Large intestine (tissue), 3 donors: ENCODE data around the gene MRPS6. TPM values are rescaled to one million over a fixed set of nuclear protein-coding genes. Genes with fewer than 3 reads are reported as not detected.
A peak's percentile ranks its signal among the peaks of the same experiment; 100 is the strongest.

Experiments used
- DNase-seq, 2 donors: peaks; one replicate each; pipeline versions ENCODE4 v3.0.0 to v3.0.0-alpha.2; 2013
- H3K27ac ChIP-seq: one replicate; pipeline ENCODE4 v1.5.1; 2013; ENCODE audit warnings: low read length
- H3K27me3 ChIP-seq: 2 replicates; pipeline ENCODE4 v1.6.1; 2013; ENCODE audit warnings: low read length; ENCODE audit not compliant: control insufficient read depth, insufficient read depth
- H3K36me3 ChIP-seq: 2 replicates; pipeline ENCODE4 v1.6.1; 2013; ENCODE audit warnings: low read length; ENCODE audit not compliant: control insufficient read depth, insufficient read depth
- H3K4me1 ChIP-seq: one replicate; pipeline ENCODE4 v1.6.1; 2013; ENCODE audit warnings: low read length; ENCODE audit not compliant: control insufficient read depth, insufficient read depth
- H3K4me3 ChIP-seq: one replicate; pipeline ENCODE4 v1.5.1; 2013; ENCODE audit warnings: low read length
- H3K9me3 ChIP-seq: one replicate; pipeline ENCODE4 v1.6.1; 2013; ENCODE audit warnings: mild to moderate bottlenecking, low read depth, low read length, moderate library complexity; ENCODE audit not compliant: control insufficient read depth
- WGBS: methylation state at CpG from one replicate; pipeline ENCODE4 v1.1.5; 2013; ENCODE audit warnings: low lambda C conversion rate; ENCODE audit not compliant: insufficient coverage; 5-methylcytosine and 5-hydroxymethylcytosine counted together
- polyA plus RNA-seq: library from polyadenylated mRNA; unstranded; fragments of 120-200 nt; gene quantifications from one replicate; pipeline ENCODE4 v1.2.1, GENCODE V29; 2013

Gene MRPS6
- polyA plus RNA-seq, 1 donor: 111 TPM

- Histone ChIP-seq H3K27ac (no peak overlapping the region), H3K9me3 (no peaks in the 10 kb centered on the region), H3K4me3 (no peak overlapping the region), H3K27me3 (no peaks in the 10 kb centered on the region), H3K36me3 (no peaks in the 10 kb centered on the region), H3K4me1 (no peaks in the 10 kb centered on the region)
- DNase-seq: no peak
- no CpG with 5 or more reads among the region's 3 CpGs for WGBS
Observed at GRCh38 chr21:34061983-34062382, 11.4 kb upstream of the MRPS6 start.

- Histone ChIP-seq H3K4me3 (no peak overlapping the region), H3K36me3 (no peaks in the 10 kb centered on the region), H3K27ac (no peak overlapping the region), H3K9me3 (no peaks in the 10 kb centered on the region), H3K27me3 (no peaks in the 10 kb centered on the region), H3K4me1 (no peaks in the 10 kb centered on the region)
- 58% methylated on average over 2 of the region's 3 CpGs for WGBS
- DNase-seq: no peak
Observed at GRCh38 chr21:34065027-34065426, 8.4 kb upstream of the MRPS6 start.

GRCh38 chr21:34071683-34072082 lies 1.7 kb upstream of the MRPS6 start:
- no peak for DNase-seq
- Histone ChIP-seq H3K36me3 (no peaks in the 10 kb centered on the region), H3K4me3 (no peak overlapping the region), H3K27me3 (no peaks in the 10 kb centered on the region), H3K4me1 (peaks cover 6% of the 10 kb centered on the region), H3K9me3 (no peaks in the 10 kb centered on the region), H3K27ac (no peak overlapping the region)
- 94% methylated on average over 5 of the region's 9 CpGs for WGBS

GRCh38 chr21:34072145-34073031 lies 990 bp upstream of the MRPS6 start:
- no peak for DNase-seq

GRCh38 chr21:34073749-34074282 lies 438 bp downstream of the MRPS6 start:
- WGBS: no CpG with 5 or more reads among the region's 95 CpGs
- H3K4me1 ChIP-seq: peaks cover 6% of the 10 kb centered on the region
- H3K9me3 ChIP-seq: no peaks in the 10 kb centered on the region
- DNase-seq: peak in 1 of 2 donors; percentile 44
- H3K36me3 ChIP-seq: no peaks in the 10 kb centered on the region
- H3K27me3 ChIP-seq: no peaks in the 10 kb centered on the region
- peak overlapping the region; percentile 87 for H3K27ac ChIP-seq
- H3K4me3 ChIP-seq: peak overlapping the region; percentile 79

More at GRCh38 chr21:34072145-34073031, 990 bp upstream of the MRPS6 start:
- H3K9me3 ChIP-seq: no peaks in the 10 kb centered on the region
- H3K36me3 ChIP-seq: no peaks in the 10 kb centered on the region
- peaks cover 6% of the 10 kb centered on the region for H3K4me1 ChIP-seq
- H3K27me3 ChIP-seq: no peaks in the 10 kb centered on the region
- WGBS: no CpG with 5 or more reads among the region's 32 CpGs
- no peak overlapping the region for H3K27ac ChIP-seq
- H3K4me3 ChIP-seq: peak overlapping the region; percentile 33

- Histone ChIP-seq H3K27ac (peak overlapping the region; percentile 78), H3K4me1 (peaks cover 6% of the 10 kb centered on the region), H3K36me3 (no peaks in the 10 kb centered on the region), H3K27me3 (no peaks in the 10 kb centered on the region), H3K4me3 (peak overlapping the region; percentile 71), H3K9me3 (no peaks in the 10 kb centered on the region)
- WGBS: 10% methylated on average over 10 of the region's 32 CpGs
- DNase-seq: peak in 1 of 2 donors; percentile 54
Observed at GRCh38 chr21:34074283-34075090, 1.1 kb downstream of the MRPS6 start.

- Histone ChIP-seq H3K4me3 (peak overlapping the region; percentile 71), H3K36me3 (no peaks in the 10 kb centered on the region), H3K4me1 (peaks cover 6% of the 10 kb centered on the region), H3K27me3 (no peaks in the 10 kb centered on the region), H3K27ac (peak overlapping the region; percentile 78), H3K9me3 (no peaks in the 10 kb centered on the region)
- WGBS: 20% methylated on average over 2 of the region's 2 CpGs
- DNase-seq: peak in 1 of 2 donors; percentile 47
Observed at GRCh38 chr21:34075091-34075425, 1.7 kb downstream of the MRPS6 start.

GRCh38 chr21:34075760-34076660 lies 2.6 kb downstream of the MRPS6 start:
- WGBS: 71% methylated on average over 3 of the region's 9 CpGs
- H3K4me3 ChIP-seq: peak overlapping the region; percentile 71

GRCh38 chr21:34076835-34077234 lies 3.5 kb downstream of the MRPS6 start:
- Histone ChIP-seq H3K27me3 (no peaks in the 10 kb centered on the region), H3K36me3 (no peaks in the 10 kb centered on the region), H3K4me1 (peaks cover 9% of the 10 kb centered on the region), H3K4me3 (no peak overlapping the region), H3K27ac (no peak overlapping the region), H3K9me3 (no peaks in the 10 kb centered on the region)
- no CpG with 5 or more reads among the region's 1 CpG for WGBS
- peak in 1 of 2 donors; percentile 20 for DNase-seq

More at GRCh38 chr21:34075760-34076660, 2.6 kb downstream of the MRPS6 start:
- Histone ChIP-seq H3K4me1 (peaks cover 6% of the 10 kb centered on the region), H3K27ac (peak overlapping the region; percentile 78), H3K9me3 (no peaks in the 10 kb centered on the region), H3K36me3 (no peaks in the 10 kb centered on the region), H3K27me3 (no peaks in the 10 kb centered on the region)
- peak in 1 of 2 donors; percentile 72 for DNase-seq
